Kidney tubule cell (primary cell): Measurements from ENCODE around the gene ADAM19.

Experiments used
- DNase-seq: peaks from one replicate; pipeline ENCODE4 v3.0.0-alpha.2; 2018; ENCODE audit warnings: low spot score

The ADAM19 gene

GRCh38 chr5:157541447-157542118 lies 34.0 kb downstream of the ADAM19 start:
- DNase-seq, result no peak

DNA sequence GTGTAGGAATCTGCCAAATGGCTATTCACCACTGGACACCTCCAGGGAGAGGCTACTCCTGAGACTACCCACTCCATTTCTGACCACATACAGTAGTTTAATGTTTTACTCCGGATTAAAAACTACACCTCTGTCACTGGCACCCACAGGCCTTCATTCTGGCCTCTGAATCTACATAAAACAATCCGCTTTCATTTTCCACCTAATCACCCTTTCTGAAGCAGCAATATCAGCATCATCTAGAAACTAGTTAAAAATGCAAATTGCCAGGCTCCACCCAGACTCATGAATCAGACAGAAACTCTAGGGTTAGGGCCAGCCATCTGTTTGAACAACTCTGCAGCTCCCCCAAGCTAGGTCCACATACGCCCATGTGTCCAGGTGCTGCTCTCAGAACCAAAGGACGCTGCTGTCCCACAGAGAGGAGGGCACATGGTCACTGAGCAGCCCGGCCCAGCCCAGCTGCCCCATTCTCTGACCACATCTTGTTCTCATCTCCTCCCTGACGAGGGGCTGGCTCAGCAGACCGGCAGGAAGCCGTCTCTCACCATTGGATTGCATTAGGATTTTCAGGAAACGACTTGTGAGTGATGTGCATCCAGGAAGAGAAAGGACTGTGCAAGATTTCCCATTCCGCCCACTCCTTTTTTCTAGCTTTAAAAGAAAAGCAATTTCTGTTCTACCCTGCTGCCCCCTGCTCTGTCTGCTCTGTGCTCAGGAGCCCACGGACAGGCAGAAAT lies 34.7 kb downstream of the ADAM19 start:
- peak; percentile 13 for DNase-seq

GRCh38 chr5:157540124-157540523 lies 35.5 kb downstream of the ADAM19 start:
- no peak for DNase-seq

GRCh38 chr5:157539503-157540022 lies 36.0 kb downstream of the ADAM19 start:
- DNase-seq, result no peak

DNA sequence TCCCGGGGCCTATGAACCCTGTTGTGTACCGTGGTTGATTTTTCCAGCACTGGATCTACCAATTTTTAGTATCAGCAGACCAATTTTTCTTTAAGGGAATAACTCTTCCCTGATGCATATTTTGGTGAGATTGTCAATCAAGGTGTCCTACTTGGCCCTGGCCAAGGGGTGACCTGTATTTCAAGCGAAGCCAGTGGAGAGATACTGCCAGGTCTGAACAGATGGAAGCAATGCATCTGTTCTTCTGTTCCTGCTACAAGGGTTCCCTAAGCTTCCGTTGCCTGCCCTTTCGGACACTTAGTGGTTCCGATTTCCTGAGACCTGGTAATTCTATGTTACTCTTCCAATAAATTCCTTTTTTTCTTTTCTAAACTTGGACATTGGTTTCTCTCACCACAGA lies 37.3 kb downstream of the ADAM19 start:
- DNase-seq, result no peak

DNA sequence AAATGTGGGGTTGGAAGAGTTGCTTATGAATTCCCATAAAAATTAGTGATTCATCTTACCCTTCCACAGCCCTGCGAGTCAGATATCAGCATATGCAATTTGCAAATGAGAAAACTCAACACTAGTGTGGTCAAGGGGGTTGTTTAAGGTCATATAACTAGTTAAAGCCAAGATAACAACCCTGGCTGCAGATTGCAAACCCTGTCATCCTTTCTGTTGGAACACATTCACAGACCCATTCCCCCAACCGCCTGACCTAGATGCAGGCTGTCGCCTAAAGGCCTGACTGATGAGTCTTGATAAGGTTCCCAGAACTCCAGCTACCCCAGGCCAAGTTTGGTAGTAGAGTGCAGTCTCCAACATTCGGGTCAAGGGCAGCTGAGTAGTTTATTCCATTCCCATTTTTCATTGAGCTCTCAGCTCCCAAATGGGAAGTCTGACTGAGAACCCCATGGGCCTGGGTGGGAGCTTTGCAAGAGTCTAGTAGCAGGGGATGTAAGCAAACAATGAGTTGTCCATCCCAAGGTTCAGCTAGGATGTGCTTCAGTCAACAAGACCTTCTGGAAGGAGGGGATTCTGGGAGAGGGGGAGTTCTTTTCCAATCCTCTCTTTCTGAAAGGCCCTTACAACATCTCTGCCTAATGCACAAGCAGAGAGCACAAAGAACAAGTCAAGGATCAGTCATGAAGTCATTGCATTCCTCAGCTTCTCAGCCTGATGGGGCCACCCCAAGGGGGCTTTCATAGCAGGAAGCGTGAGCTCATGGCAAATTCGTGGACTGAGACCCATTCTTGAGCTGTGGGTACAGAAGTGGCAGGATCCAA lies 40.3 kb downstream of the ADAM19 start:
- DNase-seq, result peak; percentile 16

DNA sequence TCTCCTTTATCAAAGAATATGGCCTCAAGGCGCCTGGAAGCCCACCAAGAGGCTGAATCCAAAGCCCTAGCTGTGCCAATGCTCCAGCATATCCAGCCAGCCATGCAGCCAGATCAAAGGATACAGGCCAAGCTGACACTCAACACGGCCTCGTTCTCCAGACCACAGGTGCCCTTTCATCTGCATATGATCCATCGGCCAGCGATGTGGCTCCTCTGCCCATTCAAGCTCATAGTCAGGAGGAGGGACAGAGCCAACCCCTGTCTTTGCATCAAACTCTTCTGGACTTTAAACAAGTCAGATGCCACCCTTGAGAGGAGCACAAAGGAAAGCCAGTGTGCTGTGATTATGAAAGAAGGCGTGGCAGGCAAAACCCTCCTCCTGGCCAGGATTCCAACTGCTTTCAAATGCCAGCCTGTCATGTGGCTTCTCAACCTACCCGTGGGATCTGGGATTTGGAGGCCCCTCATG lies 42.5 kb downstream of the ADAM19 start:
- no peak for DNase-seq

GRCh38 chr5:157532022-157532421 lies 43.6 kb downstream of the ADAM19 start:
- DNase-seq, result no peak

- DNase-seq, result no peak
Observed at GRCh38 chr5:157530226-157530972, 45.2 kb downstream of the ADAM19 start.

DNA sequence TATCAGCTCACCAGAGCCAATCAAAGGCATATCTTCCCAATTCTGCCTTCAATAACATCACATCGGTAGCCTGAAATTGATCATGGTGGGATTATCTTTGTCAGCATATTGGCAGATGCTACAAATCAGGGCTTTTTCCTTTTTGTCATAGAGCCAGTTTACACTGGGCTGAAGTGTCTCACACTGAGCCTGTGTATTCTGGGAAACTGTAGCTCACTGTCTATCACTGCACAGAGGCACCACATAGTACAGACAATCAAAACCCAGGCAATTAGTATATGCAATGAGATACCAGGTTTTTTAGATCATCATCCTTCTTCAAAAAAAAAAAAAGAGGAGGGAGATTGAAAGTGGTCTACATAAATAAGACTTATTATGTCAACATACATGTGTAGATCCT lies 46.6 kb downstream of the ADAM19 start:
- no peak for DNase-seq

DNA sequence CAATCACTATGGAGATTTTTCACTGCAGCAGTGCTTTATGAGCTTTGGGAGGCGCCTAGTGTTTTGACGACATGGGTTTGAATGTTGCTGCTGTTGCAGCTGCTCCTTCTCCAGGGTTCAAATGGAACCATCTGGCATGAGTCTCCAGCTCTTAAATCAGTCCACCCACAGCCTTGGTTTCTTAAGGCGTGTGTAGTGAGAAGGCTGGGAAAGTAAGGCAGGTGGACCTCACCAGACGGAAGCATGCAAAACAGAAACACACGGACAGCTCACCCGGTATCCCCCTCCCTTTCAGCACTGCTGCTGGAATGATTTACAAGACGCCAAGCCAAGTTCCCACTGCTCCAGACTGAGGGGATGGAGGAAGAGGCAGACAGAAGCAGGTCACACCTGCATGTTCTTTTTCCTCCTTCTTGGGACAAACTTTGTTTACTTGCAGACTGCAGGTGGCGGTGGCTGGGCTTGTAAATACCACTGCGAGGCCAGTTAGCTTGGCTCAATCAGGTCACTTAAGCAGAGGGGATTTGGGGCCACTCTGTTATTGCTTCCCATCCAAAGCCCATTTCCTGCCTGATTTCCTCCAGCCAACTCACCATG lies 47.4 kb downstream of the ADAM19 start:
- peak; percentile 18 for DNase-seq

GRCh38 chr5:157524887-157525286 lies 50.7 kb downstream of the ADAM19 start:
- no peak for DNase-seq

DNA sequence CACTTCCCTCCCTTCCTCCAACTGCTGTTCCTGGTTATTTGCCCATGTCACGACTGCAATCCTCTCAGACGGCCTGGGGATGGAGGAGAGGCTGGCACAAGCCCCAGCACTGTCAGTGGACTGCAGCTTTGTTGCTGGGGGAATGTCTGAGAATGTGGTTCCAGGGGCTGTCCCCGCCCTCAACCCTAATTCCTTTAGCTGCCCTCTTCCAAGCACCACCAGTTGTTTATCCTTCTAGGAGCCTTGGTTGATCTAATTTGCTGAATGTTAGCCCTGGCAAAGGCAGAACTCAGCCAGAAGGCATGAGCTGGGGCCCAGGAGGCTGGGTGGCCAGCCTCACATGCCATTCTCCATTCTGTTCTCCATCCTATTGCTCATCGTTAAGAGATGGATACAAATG lies 51.6 kb downstream of the ADAM19 start:
- DNase-seq, result no peak

DNA sequence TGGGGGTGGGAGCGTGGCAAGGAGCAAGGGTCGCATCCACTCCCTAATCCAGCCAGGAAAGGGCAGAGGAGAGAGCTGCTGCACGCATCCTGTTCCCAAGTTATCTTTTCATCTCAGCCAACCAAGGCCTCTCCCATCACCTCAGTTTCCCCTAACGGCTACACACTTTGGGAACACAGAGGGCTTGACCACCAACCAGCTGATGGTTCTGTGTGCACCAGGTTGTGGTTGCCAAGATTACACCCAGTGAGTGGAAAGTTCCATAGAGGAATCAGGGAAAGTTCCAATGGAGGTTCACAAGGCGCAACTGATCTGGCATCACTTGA lies 53.9 kb downstream of the ADAM19 start:
- no peak for DNase-seq

DNA sequence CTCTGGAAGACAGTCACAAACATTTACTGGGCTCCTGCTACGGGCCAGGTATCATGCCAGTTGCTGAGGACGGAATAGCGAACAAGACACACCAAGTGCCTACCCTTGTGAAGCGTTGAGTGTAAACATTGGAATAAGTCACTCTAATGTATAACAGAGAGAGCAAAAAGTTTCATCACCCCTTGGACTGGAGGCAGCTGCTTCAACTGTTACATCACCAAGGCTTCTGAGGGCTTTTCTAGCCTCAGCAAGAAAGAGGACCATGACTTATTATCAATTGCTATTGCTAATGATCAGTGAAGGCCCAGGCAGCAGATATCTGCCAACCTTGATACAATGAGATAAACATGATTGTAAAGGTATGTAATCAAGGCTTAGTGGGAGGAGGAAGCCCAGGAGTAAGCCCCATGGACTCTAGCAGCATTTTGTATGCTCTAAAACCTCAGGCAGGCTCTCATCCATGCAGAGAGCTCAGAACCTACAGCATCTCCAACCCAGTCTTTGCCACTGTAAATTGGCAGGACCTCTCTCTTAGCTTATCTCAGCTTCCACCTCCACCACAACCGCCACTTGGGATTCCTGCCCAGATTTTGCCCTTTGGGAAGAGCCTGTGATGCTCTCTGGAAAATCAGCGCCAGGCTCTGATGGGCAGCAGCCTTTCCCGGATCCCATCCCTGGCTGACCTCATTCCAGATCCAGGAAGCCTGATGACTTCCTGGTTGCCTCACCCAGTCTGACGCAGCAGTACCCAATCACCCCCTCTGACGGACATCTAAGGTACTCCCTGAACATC lies 54.5 kb downstream of the ADAM19 start:
- peak; percentile 13 for DNase-seq

DNA sequence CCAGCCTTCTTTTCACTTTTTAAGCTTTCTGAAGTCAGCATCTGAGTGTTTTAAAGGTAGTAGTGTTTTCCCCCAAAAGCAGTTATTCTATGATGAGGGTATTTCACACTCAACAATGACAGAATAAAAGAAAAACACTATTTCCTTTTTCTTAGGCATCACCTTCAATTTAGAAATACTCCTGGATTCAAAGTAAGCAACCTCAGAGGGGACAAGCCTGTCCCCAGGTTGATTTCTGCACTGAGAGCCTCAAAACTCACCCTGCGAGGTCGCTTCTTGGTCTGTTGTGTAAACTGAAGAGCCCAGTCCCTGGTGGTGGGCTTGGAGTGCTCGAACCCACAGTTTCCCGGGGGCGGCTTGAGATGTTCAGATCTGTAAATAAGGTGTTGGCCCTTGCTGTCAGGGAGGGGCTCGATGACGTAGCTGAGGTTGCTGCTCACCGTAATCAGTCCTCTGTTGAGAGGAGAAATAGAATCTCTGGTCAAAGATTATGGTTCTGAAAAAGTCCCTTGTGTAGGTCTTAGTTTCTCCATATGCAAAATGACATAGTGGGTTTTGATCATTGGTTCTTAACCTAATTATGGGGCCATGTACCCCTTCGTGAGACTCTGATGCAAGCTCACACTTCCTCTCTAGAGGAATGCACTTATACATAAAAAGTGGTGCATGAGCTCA lies 55.9 kb downstream of the ADAM19 start:
- DNase-seq, result no peak

DNA sequence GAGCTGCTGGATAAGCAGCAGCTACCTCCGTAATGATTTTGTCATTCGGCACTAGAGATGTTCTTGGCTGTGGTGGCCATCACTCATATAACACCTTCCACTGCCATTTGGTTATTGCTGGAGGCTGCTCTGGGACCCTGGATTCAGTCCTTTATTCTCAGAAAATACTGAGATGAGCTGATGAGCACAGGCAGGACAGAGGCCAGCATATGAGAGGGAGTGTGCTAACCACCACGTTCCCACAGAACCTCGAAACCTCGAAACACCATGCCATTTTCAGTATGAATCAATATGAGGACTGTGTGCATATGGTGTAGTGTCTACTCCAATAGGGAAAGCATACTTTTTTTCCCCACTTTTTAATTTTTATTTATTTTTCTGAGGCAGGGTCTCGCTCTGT lies 56.6 kb downstream of the ADAM19 start:
- no peak for DNase-seq

GRCh38 chr5:157516626-157517325 lies 58.8 kb downstream of the ADAM19 start:
- peak; percentile 85 for DNase-seq

DNA sequence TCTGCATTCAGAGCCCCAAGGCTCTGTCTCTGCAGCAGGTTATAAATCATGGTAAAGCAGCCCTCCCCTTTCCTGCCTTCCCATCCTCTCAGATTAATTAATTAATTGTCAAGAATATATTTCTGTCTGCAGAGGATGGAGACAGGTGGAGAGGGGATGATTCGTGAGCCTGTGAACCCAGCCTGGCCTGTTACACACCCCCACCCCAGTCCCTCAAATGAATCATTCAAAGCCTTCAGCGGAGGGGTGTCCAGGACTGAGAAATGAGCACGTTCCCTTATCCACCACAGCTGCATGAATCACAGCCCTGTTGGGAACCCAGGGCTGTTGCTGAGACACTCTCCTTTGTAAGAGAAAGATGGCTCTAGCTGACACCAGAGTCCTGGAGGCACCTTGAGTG lies 59.6 kb downstream of the ADAM19 start:
- peak; percentile 92 for DNase-seq

GRCh38 chr5:157514974-157515373 lies 60.6 kb downstream of the ADAM19 start:
- no peak for DNase-seq
